Spleen (tissue), 11 donors: ENCODE results near the gene SLCO2A1. TPM values are rescaled to one million over a fixed set of nuclear protein-coding genes. Genes with fewer than 3 reads are reported as not detected.

Experiments
- DNase-seq: peaks from one replicate; pipeline ENCODE4 v3.0.0-alpha.2; 2020
- H3K27ac ChIP-seq, 8 donors: fragments of 200-600 bp; sonication (generic) in 7 of 8; 1 replicate in 4 of 8; 2 replicates in 4 of 8; pipeline versions ENCODE4 v1.5.0 to v1.8.0; 2016 to 2021; ENCODE audit warnings: inconsistent platforms in 4 of 8, mild to moderate bottlenecking in 4 of 8, moderate library complexity in 1 of 8
- H3K27me3 ChIP-seq, 7 donors: fragments of 200-600 bp; sonication (generic) in 6 of 7; replicated peaks in 1 of 7; 1 replicate in 4 of 7; 2 replicates in 3 of 7; pipeline versions ENCODE4 v1.5.0 to v1.8.0; 2016 to 2021; ENCODE audit warnings: inconsistent platforms in 3 of 7, mild to moderate bottlenecking in 1 of 7
- H3K36me3 ChIP-seq, 6 donors: fragments of 200-600 bp; sonication (generic) in 5 of 6; 1 replicate in 4 of 6; 2 replicates in 2 of 6; pipeline versions ENCODE4 v1.5.0 to v1.8.0; 2016 to 2021; ENCODE audit warnings: inconsistent platforms in 2 of 6
- H3K4me1 ChIP-seq, 6 donors: fragments of 200-600 bp; sonication (generic) in 5 of 6; 1 replicate in 3 of 6; 2 replicates in 3 of 6; pipeline versions ENCODE4 v1.5.0 to v1.8.0; 2016 to 2021; ENCODE audit warnings: inconsistent platforms in 3 of 6
- H3K4me3 ChIP-seq, 8 donors: fragments of 200-600 bp; sonication (generic) in 7 of 8; 1 replicate in 4 of 8; 2 replicates in 4 of 8; pipeline versions ENCODE4 v1.5.0 to v1.8.0; 2016 to 2021; ENCODE audit warnings: inconsistent platforms in 4 of 8, mild to moderate bottlenecking in 4 of 8, moderate library complexity in 2 of 8
- H3K9me3 ChIP-seq, 8 donors: fragments of 200-600 bp; sonication (generic) in 7 of 8; 1 replicate in 4 of 8; 2 replicates in 4 of 8; pipeline versions ENCODE4 v1.5.0 to v1.8.0; 2016 to 2021; ENCODE audit warnings: inconsistent platforms in 4 of 8
- CTCF ChIP-seq, 11 experiments: fragments of 200-600 bp in 7 of 11; fragments of 450-650 bp in 4 of 11; sonication (generic) in 4 of 11; IDR thresholded peaks in 8 of 11; conservative IDR thresholded peaks in 3 of 11; 1 replicate in 7 of 11; 2 replicates in 4 of 11; pipeline versions ENCODE4 v1.4.0 to v1.8.0; 2016 to 2021; ENCODE audit warnings: antibody characterized with exemption in 11 of 11, inconsistent platforms in 4 of 11, mild to moderate bottlenecking in 1 of 11
- POLR2A ChIP-seq, 3 donors: fragments of 450-650 bp; IDR thresholded peaks; one replicate each; pipeline ENCODE4 v1.5.1; 2017; ENCODE audit warnings: antibody characterized with exemption in 3 of 3, mild to moderate bottlenecking in 1 of 3
- POLR2AphosphoS5 ChIP-seq, 3 donors: sonication (generic); formaldehyde crosslinking; IDR thresholded peaks; one replicate each; pipeline ENCODE4 v1.5.1; 2017; ENCODE audit warnings: antibody characterized with exemption in 3 of 3
- WGBS, 5 donors: extraction: QIAGEN DNeasy Blood & Tissue Kit in 3 of 5; methylation state at CpG; one replicate each; pipeline versions ENCODE4 v1.1.5 to v1.1.7; 2013 to 2018; 5-methylcytosine and 5-hydroxymethylcytosine counted together
- intact Hi-C: fragments of 100-400 bp; cut with DNase I; formaldehyde crosslinking; loops from one replicate; pipeline ENCODE4 v1.15.0; 2023; ENCODE audit warnings: low total_unique reads
- polyA plus RNA-seq, 3 donors: library from polyadenylated mRNA; stranded (reverse); fragments of 200-250 nt; gene quantifications; one replicate each; pipeline ENCODE4 v1.2.1, GENCODE V29; 2013
- total RNA-seq, 7 donors: library from RNA; depleted of rRNA in 3 of 7; stranded (reverse); fragments of >200 nt in 3 of 7; fragmentation: NEBNext Ultra II Directional in 4 of 7; extraction: Animal tissue kit (Norgen Biotek cat#: 25700) in 4 of 7; gene quantifications; one replicate each; pipeline versions ENCODE4 v1.1.0 to v1.2.1, GENCODE V29; 2016 to 2021
- donor health status: healthy with polysubstance abuse.
- donor health status: DM: no; HTN: no; CAD: no; lungs with moderate emphysema.
- donor health status: DM: no; HTN: no; CAD: no.
- donor health status: Bipolar disorder and iron deficiency.
- donor health status: healthy.
- donor health status: DM: no; HTN: no; CAD: no.
- donor health status: DM: yes; HTN: yes; CAD: no.

SLCO2A1 gene
- total and polyA plus RNA-seq, 10 donors: 4.8 to 118 (median 29.8) TPM

DNA sequence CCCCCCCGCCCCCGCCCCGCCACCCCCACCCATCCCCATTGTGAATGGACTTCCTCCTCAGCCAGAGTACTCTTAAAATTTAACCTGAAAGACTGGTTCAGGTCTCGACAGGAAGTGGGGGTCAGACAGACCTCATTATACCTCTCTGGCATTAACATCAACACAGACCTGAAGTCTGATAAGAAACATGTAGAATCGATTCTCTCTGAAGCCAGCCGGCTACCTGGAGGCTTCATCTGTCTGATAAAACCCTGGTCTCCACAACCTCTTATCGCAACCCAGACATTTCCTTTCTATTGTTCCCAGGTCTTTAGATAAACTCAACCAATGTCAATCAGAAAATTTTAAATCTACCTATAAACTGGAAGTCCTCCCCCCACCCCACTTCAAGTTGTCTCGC lies 42.6 kb downstream of the SLCO2A1 start:
- WGBS, 5 donors: 33 to 47% (median 37%) methylated on average over 8 of the region's 8 CpGs
- H3K27ac ChIP-seq: no peak overlapping the region
- H3K9me3 ChIP-seq: no peaks in the 10 kb centered on the region
- no peaks in the 10 kb centered on the region for H3K27me3 ChIP-seq
- intact Hi-C loops: no loop called here
- H3K4me1 ChIP-seq: peaks cover 0 to 44% (median 7%) of the 10 kb centered on the region in 6 donors
- no peak for TF ChIP-seq POLR2A (IDR thresholded peaks at IDR 0.05)
- no peak for TF ChIP-seq POLR2AphosphoS5 (IDR thresholded peaks at IDR 0.05)
- no peak for TF ChIP-seq CTCF (IDR thresholded peaks at IDR 0.05 in 8 of 11, conservative IDR thresholded peaks at IDR 0.05 in 3 of 11)
- no peak for DNase-seq
- no peaks in the 10 kb centered on the region for H3K36me3 ChIP-seq
- H3K4me3 ChIP-seq: no peak overlapping the region

- no peaks in the 10 kb centered on the region for H3K36me3 ChIP-seq
- H3K9me3 ChIP-seq: no peaks in the 10 kb centered on the region
- TF ChIP-seq POLR2A (IDR thresholded peaks at IDR 0.05): no peak
- no peak for TF ChIP-seq CTCF (IDR thresholded peaks at IDR 0.05 in 8 of 11, conservative IDR thresholded peaks at IDR 0.05 in 3 of 11)
- TF ChIP-seq POLR2AphosphoS5 (IDR thresholded peaks at IDR 0.05): no peak
- H3K4me3 ChIP-seq: no peak overlapping the region
- H3K27me3 ChIP-seq: no peaks in the 10 kb centered on the region
- H3K4me1 ChIP-seq: peaks cover 0 to 36% (median 3%) of the 10 kb centered on the region in 6 donors
- H3K27ac ChIP-seq: peak overlapping the region in 2 of 8 donors; percentile 23 to 25
- WGBS, 5 donors: 16 to 23% (median 23%) methylated on average over 6 of the region's 6 CpGs
- intact Hi-C loops: no loop called here
- DNase-seq: no peak
Observed at GRCh38 chr3:133986311-133986710, 43.4 kb downstream of the SLCO2A1 start.

GRCh38 chr3:133984975-133985374 lies 44.8 kb downstream of the SLCO2A1 start:
- no peak overlapping the region for H3K27ac ChIP-seq
- TF ChIP-seq POLR2AphosphoS5 (IDR thresholded peaks at IDR 0.05) (no peak), CTCF (IDR thresholded peaks at IDR 0.05 in 8 of 11, conservative IDR thresholded peaks at IDR 0.05 in 3 of 11) (no peak), POLR2A (IDR thresholded peaks at IDR 0.05) (no peak)
- 82 to 95% (median 90%) methylated on average over 7 of the region's 7 CpGs for WGBS, 5 donors
- H3K27me3 ChIP-seq: no peaks in the 10 kb centered on the region
- H3K9me3 ChIP-seq: no peaks in the 10 kb centered on the region
- no peak overlapping the region for H3K4me3 ChIP-seq
- intact Hi-C loops: no loop called here
- DNase-seq: no peak
- no peaks in the 10 kb centered on the region for H3K36me3 ChIP-seq
- H3K4me1 ChIP-seq: peaks cover 0 to 26% (median 3%) of the 10 kb centered on the region in 6 donors

- DNase-seq: no peak
- H3K36me3 ChIP-seq: no peaks in the 10 kb centered on the region
- TF ChIP-seq POLR2AphosphoS5 (IDR thresholded peaks at IDR 0.05) (no peak), POLR2A (IDR thresholded peaks at IDR 0.05) (no peak), CTCF (IDR thresholded peaks at IDR 0.05 in 8 of 11, conservative IDR thresholded peaks at IDR 0.05 in 3 of 11) (no peak)
- H3K9me3 ChIP-seq: no peaks in the 10 kb centered on the region
- WGBS, 5 donors: 79 to 88% (median 83%) methylated on average over 9 of the region's 9 CpGs
- H3K27me3 ChIP-seq: no peaks in the 10 kb centered on the region
- H3K27ac ChIP-seq: no peak overlapping the region
- intact Hi-C loops: no loop called here
- H3K4me1 ChIP-seq: peaks cover 0 to 30% (median 8%) of the 10 kb centered on the region in 6 donors
- H3K4me3 ChIP-seq: no peak overlapping the region
Observed at GRCh38 chr3:133983576-133984560, 45.9 kb downstream of the SLCO2A1 start.
